Sciatic nerve (tissue), 2 donors: Measurements from ENCODE around the gene LRRC3C. TPM values are rescaled to one million over a fixed set of nuclear protein-coding genes. Genes with fewer than 3 reads are reported as not detected.
A peak's percentile ranks its signal among the peaks of the same experiment; 100 is the strongest.

Experiments
- ATAC-seq: fragments of 200-7000 bp; cut with Tn5 transposase; one replicate; pipeline ENCODE4 v1.9.1; 2020; ENCODE audit warnings: mild to moderate bottlenecking, moderate library complexity
- DNase-seq: peaks from one replicate; pipeline ENCODE4 v3.0.0-alpha.2; 2020; ENCODE audit warnings: low spot score
- intact Hi-C: fragments of 100-400 bp; cut with DNase I; formaldehyde crosslinking; loops from one replicate; pipeline ENCODE4 v1.14.2; 2022
- total RNA-seq: library from RNA; stranded (reverse); fragmentation: NEBNext Ultra II Directional; extraction: Animal tissue kit (Norgen Biotek cat#: 25700); gene quantifications from one replicate; pipeline ENCODE4 v1.2.1, GENCODE V29; 2021
- donor health status: DM: no; HTN: no; CAD: no.
- donor health status: DM: no; HTN: no; CAD: no.

The LRRC3C gene
- total RNA-seq, 1 donor from 2014 or later, result not detected

DNA sequence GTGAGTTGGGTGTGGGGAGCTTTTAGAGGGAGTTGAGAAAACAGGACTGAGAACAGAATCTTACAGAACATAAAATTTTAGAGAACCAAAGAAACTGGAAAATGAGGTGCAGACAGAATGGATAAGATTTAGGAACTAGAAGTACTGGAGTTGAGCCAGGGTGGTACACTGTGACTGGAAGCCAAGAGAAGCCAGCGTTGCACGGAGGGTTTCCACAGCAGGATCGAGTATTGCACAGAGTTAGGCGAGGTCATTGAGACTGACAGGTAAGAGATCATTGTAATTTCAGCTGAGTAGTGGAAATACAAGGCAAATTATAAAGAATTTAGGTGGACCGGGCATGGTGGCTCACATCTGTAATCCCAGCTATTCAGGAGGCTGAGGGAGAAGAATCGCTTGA lies 41.8 kb downstream of the LRRC3C start:
- ATAC-seq (no peak), DNase-seq (no peak)
- intact Hi-C loops, result no loop called here

GRCh38 chr17:39970157-39970692 lies 42.7 kb downstream of the LRRC3C start:
- ATAC-seq, result no peak
- intact Hi-C loops, result no loop called here
- no peak for DNase-seq

DNA sequence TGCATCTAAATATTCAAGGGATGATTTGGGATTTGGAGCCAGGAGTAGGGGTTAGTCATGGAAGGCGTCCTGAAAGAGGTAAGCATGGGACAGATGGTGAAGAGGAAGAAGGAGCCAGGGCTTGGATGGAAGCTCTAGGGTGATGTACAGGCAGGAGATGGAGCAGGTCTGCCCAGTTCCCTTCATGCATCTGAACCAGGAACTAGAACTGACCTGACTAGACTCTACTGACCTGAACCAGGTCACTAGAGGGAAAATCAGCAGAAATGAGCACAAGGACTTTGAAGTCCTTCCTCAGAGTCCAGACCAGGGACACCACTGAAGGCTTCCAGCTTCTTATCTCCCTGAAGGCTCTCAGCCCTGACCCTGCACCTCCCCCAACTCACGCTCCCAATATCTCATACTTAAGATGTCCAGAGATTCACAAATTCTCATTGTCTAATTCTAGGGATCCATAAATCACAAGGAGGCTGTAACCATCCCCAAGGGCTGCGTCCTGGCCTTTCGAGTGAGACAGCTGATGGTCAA lies 43.6 kb downstream of the LRRC3C start:
- intact Hi-C loops, result no loop called here
- DNase-seq, result no peak
- ATAC-seq, result no peak

- no peak for DNase-seq
- intact Hi-C loops, result no loop called here
- no peak for ATAC-seq
Observed at GRCh38 chr17:39972271-39972670, 44.7 kb downstream of the LRRC3C start.

- ATAC-seq (no peak), DNase-seq (no peak)
- intact Hi-C loops, result no loop called here
Observed at GRCh38 chr17:39973496-39973895, 46.0 kb downstream of the LRRC3C start.

DNA sequence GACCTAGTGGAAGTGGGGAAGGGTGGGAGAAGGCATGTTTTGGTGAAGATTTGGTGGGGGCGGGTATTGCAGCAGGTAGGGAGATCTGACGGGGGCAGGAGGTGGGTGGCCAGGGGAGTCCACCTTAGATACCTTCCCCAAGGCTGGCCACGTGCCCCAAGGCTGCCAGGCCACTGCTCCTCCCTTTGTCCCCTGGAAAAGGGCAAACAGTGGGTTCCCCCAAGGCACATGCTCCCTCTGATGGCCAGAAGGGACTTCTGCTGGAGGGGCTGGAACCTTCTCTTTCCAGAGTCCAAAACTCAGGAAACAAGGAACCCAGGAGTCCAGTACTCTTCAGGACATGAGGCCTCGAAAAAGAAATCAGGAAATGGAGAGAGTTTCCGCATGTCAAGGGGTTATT lies 46.9 kb downstream of the LRRC3C start:
- no peak for ATAC-seq

GRCh38 chr17:39975801-39976200 lies 48.3 kb downstream of the LRRC3C start:
- ATAC-seq, result no peak
- intact Hi-C loops, result loop anchor here (5.0 kb wide), 1 partner anchor 268 kb away; no protein-coding TSS in a partner anchor

More for the DNA sequence above, 46.9 kb downstream of the LRRC3C start:
- intact Hi-C loops, result no loop called here
- no peak for DNase-seq

GRCh38 chr17:39979016-39979670 lies 51.6 kb downstream of the LRRC3C start:
- no peak for DNase-seq
- ATAC-seq, result no peak
- intact Hi-C loops, result loop anchor here (5.0 kb wide), 1 partner anchor 272 kb away; no protein-coding TSS in a partner anchor

More at GRCh38 chr17:39975801-39976200, 48.3 kb downstream of the LRRC3C start:
- no peak for DNase-seq

- no peak for DNase-seq
- intact Hi-C loops, result loop anchor here (2.0 to 5.0 kb wide), 2 partner anchors 27 to 273 kb away; no protein-coding TSS in a partner anchor
- ATAC-seq, result peak; percentile 42
Observed at GRCh38 chr17:39979893-39980350, 52.4 kb downstream of the LRRC3C start.

- peak; percentile 99 for DNase-seq
- intact Hi-C loops, result loop anchor here (2.0 kb wide), 1 partner anchor 28 kb away; no protein-coding TSS in a partner anchor
- peak; percentile 98 for ATAC-seq
Observed at GRCh38 chr17:39980351-39981206, 53.0 kb downstream of the LRRC3C start, which contains the start of gene PSMD3. Gene PSMD3, plus strand, starts transcription at chr17:39980807. Its CDS starts 164 bp downstream, at chr17:39980971.

DNA sequence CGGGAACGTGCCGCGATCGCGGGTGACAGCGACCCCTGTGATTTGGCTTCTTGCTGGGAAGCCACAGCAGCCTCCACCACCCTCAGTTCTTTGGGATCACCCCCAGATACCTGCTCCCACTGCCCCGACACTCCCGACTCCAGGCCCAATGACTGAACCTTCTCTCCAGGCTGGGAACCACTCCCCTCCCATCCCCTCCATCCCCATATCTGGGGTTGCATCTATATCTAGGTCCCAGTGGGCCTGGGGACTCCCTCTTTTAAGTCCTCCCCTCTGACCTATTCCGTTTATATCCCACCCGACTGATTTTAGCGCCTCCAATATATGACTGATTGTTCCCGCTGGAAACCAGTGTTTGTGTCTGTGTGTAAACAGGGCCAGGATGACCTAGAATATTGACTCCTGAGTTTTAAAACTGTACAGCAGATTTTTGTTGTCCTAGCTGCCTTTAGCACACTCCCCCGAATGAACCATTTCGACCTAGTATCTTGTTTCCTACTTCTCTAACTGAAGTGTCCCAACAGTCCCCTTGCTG lies 53.7 kb downstream of the LRRC3C start:
- ATAC-seq (no peak), DNase-seq (no peak)
- intact Hi-C loops, result loop anchor here (2.0 kb wide), 1 partner anchor 28 kb away; no protein-coding TSS in a partner anchor

DNA sequence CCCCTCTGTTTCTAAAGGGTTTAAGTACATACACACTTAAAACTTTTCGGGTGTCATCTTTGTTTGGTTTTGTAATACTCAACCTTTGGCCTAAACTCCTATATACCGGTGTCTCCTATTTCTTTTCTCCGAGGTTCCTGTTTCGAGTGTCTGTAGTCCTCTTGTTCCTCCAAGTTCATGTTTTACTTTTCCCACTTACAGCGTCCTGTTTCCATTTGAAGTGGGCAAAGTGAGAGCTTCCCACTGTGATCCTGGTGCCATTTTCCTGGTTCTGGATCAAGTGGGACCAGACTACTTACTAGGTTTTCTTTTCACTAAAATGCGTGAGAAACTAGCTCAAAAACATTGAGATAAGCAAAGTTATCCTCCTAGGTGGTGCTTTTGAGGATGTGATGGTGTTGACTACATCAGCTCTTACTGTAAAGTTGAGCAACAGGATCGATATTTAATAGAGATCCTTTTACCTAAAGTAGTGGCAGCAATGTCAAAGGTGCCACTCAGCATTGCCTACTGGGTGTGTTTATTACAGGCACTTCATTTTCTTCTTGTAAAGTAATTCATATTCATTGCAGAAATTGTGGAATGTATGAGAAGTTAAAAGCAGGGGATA lies 54.3 kb downstream of the LRRC3C start:
- no peak for ATAC-seq
- intact Hi-C loops, result loop anchor here (2.0 kb wide), 1 partner anchor 29 kb away; no protein-coding TSS in a partner anchor
- no peak for DNase-seq

GRCh38 chr17:39988206-39988810 lies 60.8 kb downstream of the LRRC3C start:
- no peak for DNase-seq
- intact Hi-C loops, result no loop called here
- ATAC-seq, result no peak

- intact Hi-C loops, result no loop called here
- no peak for ATAC-seq
- DNase-seq, result no peak
Observed at GRCh38 chr17:39994448-39994847, 66.9 kb downstream of the LRRC3C start.
